SH-SY5Y (cell line): Measurements from ENCODE around the gene SESN3.

ENCODE experiments used
- GATA2 ChIP-seq: IDR thresholded peaks from 2 replicates; pipeline ENCODE4 v1.6.1; 2011; ENCODE audit warnings: mild to moderate bottlenecking, low read depth, low read length
- GATA3 ChIP-seq: IDR thresholded peaks from 2 replicates; pipeline ENCODE4 v1.6.1; 2011; ENCODE audit warnings: low read depth, mild to moderate bottlenecking, low read length, moderate library complexity

DNA sequence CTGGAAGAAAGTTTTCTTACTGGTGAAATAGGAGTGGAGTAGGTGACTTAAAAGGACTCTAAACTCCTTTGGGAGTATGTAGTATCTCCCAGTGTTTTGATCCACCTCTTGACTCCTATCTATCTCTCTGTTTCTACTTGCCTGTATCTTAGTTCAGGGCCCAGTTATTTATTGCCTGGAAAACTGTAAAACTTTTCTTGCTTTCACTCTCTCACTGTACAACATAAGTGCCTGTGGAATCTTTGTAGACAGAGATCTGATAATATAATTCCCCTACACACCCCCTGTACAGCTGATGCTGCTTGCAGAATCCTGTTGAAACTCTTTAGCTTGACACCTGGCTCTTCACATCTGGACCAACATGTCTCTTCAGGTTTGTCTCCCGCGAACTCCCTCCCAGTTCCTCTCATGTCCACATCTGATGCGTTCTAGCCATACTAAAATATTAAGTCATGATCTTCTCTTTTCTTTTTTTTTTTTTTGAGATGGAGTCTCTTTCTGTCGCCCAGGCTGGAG is 26.5 kb upstream of the SESN3 start:
- TF ChIP-seq GATA2 (no peak), GATA3 (no peak)
